HL-60 (cell line): Measurements from ENCODE around the gene RAB3A.
A peak's percentile ranks its signal among the peaks of the same experiment; 100 is the strongest.
"Not testable (repeated sequence)": the region's sequence is repeated elsewhere in the genome, so short reads cannot be mapped to it uniquely, and the experiment has no call there.

Experiments
- DNase-seq, 2 experiments: peaks; one replicate each; pipeline ENCODE4 v3.0.0-alpha.2; 2010 to 2020; ENCODE audit warnings: low read depth in 1 of 2, low spot score in 1 of 2
- H3K27ac ChIP-seq: fragments of 250-450 bp; sonication (Bioruptor Pico); replicated peaks from 2 replicates; pipeline ENCODE4 v1.5.1; 2020; ENCODE audit warnings: mild to moderate bottlenecking, moderate library complexity
- H3K27me3 ChIP-seq: fragments of 250-450 bp; sonication (Bioruptor Pico); 2 replicates; pipeline ENCODE4 v1.5.1; 2021; ENCODE audit warnings: mild to moderate bottlenecking, moderate library complexity; ENCODE audit not compliant: insufficient read depth, poor library complexity, severe bottlenecking
- H3K4me3 ChIP-seq: replicated peaks from 2 replicates; pipeline ENCODE4 v1.5.1; 2011; ENCODE audit warnings: mild to moderate bottlenecking, control low read depth, low read length; ENCODE audit not compliant: insufficient read depth
- CTCF ChIP-seq: IDR thresholded peaks from one replicate; pipeline ENCODE4 v1.5.1; 2011; ENCODE audit warnings: low read length, control low read depth, inconsistent platforms; ENCODE audit not compliant: insufficient read depth
- GABPA ChIP-seq: IDR thresholded peaks from 2 replicates; pipeline ENCODE4 v1.6.1; 2012; ENCODE audit warnings: low read depth
- POLR2AphosphoS5 ChIP-seq: IDR thresholded peaks from 2 replicates; pipeline ENCODE4 v1.6.1; 2012; ENCODE audit warnings: low read depth
- SPI1 ChIP-seq: IDR thresholded peaks from 2 replicates; pipeline ENCODE4 v1.6.1; 2012; ENCODE audit warnings: low read depth, mild to moderate bottlenecking, borderline replicate concordance
- TF ChIP-seq, protein P1 (sequence below): IDR thresholded peaks from 2 replicates; pipeline ENCODE4 v1.6.1; 2012; ENCODE audit warnings: low read depth; ENCODE audit not compliant: insufficient replicate concordance

The RAB3A gene

GRCh38 chr19:18161636-18162002 is 42.2 kb downstream of the RAB3A start:
- H3K27me3 ChIP-seq: no peaks in the 10 kb centered on the region
- no peak overlapping the region for H3K4me3 ChIP-seq
- no peak for TF ChIP-seq CTCF
- no peak for DNase-seq
- H3K27ac ChIP-seq: no peak overlapping the region

DNA sequence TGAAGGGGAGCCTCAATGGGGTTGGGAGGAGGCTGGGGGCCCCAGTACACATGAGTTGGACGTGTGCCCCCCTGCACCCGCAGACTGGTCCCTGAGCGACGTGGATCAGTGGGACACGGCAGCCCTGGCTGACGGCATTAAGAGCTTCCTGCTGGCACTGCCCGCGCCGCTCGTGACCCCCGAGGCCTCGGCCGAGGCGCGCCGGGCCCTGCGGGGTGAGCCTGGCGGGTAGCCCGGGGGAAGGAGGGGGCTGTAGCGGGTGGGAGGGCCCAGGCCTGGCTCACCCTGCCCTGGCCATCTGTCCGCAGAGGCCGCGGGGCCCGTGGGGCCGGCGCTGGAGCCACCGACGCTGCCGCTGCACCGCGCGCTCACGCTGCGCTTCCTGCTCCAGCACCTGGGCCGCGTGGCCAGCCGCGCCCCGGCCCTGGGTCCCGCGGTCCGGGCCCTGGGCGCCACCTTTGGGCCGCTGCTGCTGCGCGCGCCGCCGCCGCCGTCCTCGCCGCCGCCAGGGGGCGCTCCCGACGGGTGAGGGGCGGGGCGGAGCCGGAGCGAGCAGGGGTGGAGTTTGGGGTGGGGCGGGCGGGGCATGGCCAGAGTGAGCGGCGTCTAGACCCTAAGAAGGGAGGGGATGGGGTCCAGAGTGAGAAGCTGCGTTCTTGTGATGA is 42.7 kb downstream of the RAB3A start:
- Histone ChIP-seq H3K27ac (no peak overlapping the region), H3K27me3 (no peaks in the 10 kb centered on the region), H3K4me3 (peak overlapping the region; percentile 17)
- TF ChIP-seq SPI1 (no peak), POLR2AphosphoS5 (no peak), GABPA (no peak), CTCF (no peak)
- TF ChIP-seq, protein P1, sequence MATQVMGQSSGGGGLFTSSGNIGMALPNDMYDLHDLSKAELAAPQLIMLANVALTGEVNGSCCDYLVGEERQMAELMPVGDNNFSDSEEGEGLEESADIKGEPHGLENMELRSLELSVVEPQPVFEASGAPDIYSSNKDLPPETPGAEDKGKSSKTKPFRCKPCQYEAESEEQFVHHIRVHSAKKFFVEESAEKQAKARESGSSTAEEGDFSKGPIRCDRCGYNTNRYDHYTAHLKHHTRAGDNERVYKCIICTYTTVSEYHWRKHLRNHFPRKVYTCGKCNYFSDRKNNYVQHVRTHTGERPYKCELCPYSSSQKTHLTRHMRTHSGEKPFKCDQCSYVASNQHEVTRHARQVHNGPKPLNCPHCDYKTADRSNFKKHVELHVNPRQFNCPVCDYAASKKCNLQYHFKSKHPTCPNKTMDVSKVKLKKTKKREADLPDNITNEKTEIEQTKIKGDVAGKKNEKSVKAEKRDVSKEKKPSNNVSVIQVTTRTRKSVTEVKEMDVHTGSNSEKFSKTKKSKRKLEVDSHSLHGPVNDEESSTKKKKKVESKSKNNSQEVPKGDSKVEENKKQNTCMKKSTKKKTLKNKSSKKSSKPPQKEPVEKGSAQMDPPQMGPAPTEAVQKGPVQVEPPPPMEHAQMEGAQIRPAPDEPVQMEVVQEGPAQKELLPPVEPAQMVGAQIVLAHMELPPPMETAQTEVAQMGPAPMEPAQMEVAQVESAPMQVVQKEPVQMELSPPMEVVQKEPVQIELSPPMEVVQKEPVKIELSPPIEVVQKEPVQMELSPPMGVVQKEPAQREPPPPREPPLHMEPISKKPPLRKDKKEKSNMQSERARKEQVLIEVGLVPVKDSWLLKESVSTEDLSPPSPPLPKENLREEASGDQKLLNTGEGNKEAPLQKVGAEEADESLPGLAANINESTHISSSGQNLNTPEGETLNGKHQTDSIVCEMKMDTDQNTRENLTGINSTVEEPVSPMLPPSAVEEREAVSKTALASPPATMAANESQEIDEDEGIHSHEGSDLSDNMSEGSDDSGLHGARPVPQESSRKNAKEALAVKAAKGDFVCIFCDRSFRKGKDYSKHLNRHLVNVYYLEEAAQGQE: no peak
- peak; percentile 49 to 60 for DNase-seq

DNA sequence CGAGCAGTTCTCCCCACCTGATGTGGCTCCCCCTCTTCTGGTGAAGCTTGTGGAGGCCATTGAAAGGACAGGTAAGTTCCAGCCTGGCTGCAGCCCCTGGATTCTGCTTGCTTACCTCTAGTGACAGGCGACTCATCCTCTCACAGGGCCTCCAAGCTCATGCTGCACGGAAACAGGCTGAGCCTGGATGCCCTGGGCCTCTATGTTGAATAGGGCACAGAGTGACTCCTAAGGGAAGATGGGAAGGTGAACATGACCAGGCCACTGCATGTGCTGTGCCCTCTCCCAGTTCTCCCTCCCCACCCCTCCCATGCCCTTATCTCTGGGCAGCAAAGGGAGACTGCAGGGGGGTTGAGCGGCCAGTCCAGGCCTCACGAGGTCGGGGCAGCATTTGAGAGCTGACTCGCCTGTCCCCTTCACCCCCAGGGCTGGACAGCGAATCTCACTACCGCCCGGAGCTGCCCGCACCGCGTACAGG is 43.3 kb downstream of the RAB3A start:
- no peak for DNase-seq
- H3K27ac ChIP-seq: no peak overlapping the region
- H3K27me3 ChIP-seq: no peaks in the 10 kb centered on the region
- peak overlapping the region; percentile 17; the same call in 1 of the 2 replicates for H3K4me3 ChIP-seq
- TF ChIP-seq SPI1: no peak
- TF ChIP-seq, protein P1: no peak
- no peak for TF ChIP-seq POLR2AphosphoS5
- TF ChIP-seq GABPA: no peak
- TF ChIP-seq CTCF: no peak

DNA sequence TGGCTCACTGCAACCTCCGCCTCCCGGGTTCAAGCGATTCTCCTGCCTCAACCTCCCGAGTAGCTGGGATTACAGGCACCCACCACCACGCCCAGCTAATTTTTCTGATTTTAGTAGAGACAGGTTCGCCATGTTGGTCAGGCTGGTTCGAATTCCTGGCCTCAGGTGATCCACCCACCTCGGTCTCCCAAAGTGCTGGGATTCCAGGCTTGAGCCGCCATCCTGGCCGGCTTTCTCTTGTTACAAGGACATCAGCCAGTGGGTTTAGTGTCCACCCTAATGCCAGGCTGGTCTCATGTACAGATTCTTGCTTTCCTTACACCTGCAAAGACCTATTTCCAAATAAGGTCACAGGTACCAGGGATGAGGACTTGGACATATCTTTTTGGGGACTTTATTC is 44.0 kb downstream of the RAB3A start:
- TF ChIP-seq GABPA: no peak
- TF ChIP-seq SPI1: no peak

GRCh38 chr19:18159059-18159616 is 44.7 kb downstream of the RAB3A start:
- DNase-seq, H3K27ac ChIP-seq: not testable (repeated sequence)

More for the DNA sequence above, 44.0 kb downstream of the RAB3A start:
- Histone ChIP-seq H3K4me3 (no peak overlapping the region), H3K27me3 (no peaks in the 10 kb centered on the region), H3K27ac (no peak overlapping the region)
- DNase-seq: no peak

More at GRCh38 chr19:18159059-18159616, 44.7 kb downstream of the RAB3A start:
- H3K4me3 ChIP-seq, H3K27me3 ChIP-seq: not testable (repeated sequence)
